ENCODE measurements around the gene CACNA2D3.

GRCh38 chr3:54573858-54574257, 451.5 kb downstream of the CACNA2D3 start:
- TF ChIP-seq CTCF (conservative IDR thresholded peaks at IDR 0.05) (no peak), EZH2 (IDR thresholded peaks at IDR 0.05; ENCODE audit: low read depth) (no peak)

Data from PC-9 (cell line).